Stimulated activated CD8-positive, alpha-beta memory T cell treated with anti-CD3 and anti-CD28 coated beads, Interleukin-12 subunit alpha, Interleukin-12 subunit beta, amount 100 ng/mL, for 1 hour (primary cell): Measurements from ENCODE around the gene SCYL1.

ENCODE experiments used
- DNase-seq: peaks from one replicate; pipeline ENCODE4 v3.0.0-alpha.2; 2020; ENCODE audit warnings: low read depth

The SCYL1 gene

GRCh38 chr11:65493367-65494176 is 31.3 kb upstream of the SCYL1 start:
- DNase-seq: no peak

DNA sequence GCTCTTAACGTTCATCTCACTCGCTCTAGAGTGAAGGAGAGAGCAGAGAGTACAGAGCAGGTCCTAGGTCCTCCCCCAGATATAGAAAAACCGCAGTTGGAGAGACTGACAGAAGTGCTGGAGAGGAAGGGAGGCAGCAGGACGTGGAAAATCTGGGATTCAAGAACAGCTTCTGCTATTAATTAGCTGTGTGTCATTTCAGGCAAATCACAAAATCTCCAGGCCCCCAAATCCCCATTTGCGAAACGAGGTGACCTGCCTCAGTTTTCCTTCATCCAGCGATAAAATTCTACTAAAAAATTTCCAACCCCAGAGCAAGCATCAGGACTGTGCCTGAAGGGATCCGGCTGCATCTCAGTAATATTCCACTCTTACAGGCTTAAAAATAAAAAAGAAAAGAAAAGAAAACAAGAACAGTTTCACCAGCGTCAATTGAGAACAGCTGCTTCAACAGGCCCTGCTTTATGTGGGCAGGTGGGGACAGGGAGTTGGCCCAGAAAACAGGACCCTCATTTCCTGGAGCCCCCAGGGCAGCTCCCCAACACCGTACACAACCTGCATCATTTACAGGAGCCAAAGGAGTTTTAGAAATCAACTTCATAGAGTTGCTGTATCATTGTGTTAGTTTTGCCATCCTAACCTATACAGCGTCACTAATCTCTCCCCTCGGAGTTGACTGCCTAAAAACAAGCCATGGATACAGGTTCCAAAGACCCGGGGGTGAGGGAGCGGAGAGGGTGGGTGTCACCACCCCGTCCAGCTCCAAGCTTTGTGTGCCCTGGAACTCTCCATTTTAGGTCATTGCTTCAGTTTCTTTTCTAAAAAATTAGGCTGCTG is 28.4 kb upstream of the SCYL1 start:
- DNase-seq: no peak

DNA sequence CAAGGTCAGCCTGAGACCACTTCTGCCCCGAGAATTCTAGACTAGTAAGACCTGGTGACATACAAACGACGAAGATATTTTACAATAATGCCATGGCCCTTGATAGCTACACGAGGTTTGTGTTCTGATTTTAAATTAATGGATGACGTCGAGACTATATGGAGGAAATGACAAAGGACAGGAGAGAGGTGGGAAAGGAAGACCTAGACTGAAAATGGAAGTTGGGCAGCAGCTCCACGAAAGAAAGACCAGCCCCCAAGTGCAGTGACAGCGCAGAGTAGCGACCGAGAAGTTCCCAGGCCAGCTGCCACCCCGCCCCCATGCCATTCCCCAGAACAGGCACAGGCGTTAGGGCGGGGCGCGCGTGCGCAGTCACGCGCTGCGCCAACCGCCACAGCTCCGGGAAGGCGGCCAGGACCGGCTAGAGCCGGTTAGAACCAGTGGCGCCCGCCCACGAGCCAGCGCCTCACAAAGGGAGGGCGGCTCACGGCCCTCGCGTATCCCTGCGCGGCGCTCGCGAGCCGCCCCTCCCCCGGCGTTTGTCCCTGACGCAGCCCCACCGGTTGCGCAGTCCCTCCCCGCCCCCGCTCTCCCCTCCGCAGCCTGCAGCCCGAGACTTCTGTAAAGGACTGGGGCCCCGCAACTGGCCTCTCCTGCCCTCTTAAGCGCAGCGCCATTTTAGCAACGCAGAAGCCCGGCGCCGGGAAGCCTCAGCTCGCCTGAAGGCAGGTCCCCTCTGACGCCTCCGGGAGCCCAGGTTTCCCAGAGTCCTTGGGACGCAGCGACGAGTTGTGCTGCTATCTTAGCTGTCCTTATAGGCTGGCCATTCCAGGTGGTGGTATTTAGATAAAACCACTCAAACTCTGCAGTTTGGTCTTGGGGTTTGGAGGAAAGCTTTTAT is 27.5 kb upstream of the SCYL1 start:
- peak; percentile 96 for DNase-seq

- peak; percentile 47 for DNase-seq
Observed at GRCh38 chr11:65498042-65498726, 26.7 kb upstream of the SCYL1 start.

DNA sequence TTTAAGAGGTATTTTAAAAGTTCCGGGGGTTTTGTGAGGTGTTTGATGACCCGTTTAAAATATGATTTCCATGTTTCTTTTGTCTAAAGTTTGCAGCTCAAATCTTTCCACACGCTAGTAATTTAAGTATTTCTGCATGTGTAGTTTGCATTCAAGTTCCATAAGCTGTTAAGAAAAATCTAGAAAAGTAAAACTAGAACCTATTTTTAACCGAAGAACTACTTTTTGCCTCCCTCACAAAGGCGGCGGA is 26.2 kb upstream of the SCYL1 start:
- DNase-seq: no peak

GRCh38 chr11:65498977-65499712 is 25.7 kb upstream of the SCYL1 start, which contains the start of gene MALAT1:
Gene MALAT1, plus strand, starts transcription at chr11:65499045.
- peak; percentile 94 for DNase-seq

GRCh38 chr11:65499713-65500386 is 25.0 kb upstream of the SCYL1 start:
- DNase-seq: no peak

- no peak for DNase-seq
Observed at GRCh38 chr11:65500387-65501185, 24.3 kb upstream of the SCYL1 start.

DNA sequence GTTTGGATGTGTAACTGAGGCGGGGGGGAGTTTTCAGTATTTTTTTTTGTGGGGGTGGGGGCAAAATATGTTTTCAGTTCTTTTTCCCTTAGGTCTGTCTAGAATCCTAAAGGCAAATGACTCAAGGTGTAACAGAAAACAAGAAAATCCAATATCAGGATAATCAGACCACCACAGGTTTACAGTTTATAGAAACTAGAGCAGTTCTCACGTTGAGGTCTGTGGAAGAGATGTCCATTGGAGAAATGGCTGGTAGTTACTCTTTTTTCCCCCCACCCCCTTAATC is 23.8 kb upstream of the SCYL1 start:
- no peak for DNase-seq

- DNase-seq: no peak
Observed at GRCh38 chr11:65501472-65502273, 23.2 kb upstream of the SCYL1 start.

GRCh38 chr11:65502274-65502554 is 22.7 kb upstream of the SCYL1 start:
- DNase-seq: no peak

DNA sequence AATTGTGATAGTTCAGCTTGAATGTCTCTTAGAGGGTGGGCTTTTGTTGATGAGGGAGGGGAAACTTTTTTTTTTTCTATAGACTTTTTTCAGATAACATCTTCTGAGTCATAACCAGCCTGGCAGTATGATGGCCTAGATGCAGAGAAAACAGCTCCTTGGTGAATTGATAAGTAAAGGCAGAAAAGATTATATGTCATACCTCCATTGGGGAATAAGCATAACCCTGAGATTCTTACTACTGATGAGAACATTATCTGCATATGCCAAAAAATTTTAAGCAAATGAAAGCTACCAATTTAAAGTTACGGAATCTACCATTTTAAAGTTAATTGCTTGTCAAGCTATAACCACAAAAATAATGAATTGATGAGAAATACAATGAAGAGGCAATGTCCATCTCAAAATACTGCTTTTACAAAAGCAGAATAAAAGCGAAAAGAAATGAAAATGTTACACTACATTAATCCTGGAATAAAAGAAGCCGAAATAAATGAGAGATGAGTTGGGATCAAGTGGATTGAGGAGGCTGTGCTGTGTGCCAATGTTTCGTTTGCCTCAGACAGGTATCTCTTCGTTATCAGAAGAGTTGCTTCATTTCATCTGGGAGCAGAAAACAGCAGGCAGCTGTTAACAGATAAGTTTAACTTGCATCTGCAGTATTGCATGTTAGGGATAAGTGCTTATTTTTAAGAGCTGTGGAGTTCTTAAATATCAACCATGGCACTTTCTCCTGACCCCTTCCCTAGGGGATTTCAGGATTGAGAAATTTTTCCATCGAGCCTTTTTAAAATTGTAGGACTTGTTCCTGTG is 22.1 kb upstream of the SCYL1 start:
- DNase-seq: no peak

DNA sequence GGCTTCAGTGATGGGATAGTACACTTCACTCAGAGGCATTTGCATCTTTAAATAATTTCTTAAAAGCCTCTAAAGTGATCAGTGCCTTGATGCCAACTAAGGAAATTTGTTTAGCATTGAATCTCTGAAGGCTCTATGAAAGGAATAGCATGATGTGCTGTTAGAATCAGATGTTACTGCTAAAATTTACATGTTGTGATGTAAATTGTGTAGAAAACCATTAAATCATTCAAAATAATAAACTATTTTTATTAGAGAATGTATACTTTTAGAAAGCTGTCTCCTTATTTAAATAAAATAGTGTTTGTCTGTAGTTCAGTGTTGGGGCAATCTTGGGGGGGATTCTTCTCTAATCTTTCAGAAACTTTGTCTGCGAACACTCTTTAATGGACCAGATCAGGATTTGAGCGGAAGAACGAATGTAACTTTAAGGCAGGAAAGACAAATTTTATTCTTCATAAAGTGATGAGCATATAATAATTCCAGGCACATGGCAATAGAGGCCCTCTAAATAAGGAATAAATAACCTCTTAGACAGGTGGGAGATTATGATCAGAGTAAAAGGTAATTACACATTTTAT is 21.4 kb upstream of the SCYL1 start:
- DNase-seq: no peak

- DNase-seq: no peak
Observed at GRCh38 chr11:65503949-65504673, 20.8 kb upstream of the SCYL1 start.

DNA sequence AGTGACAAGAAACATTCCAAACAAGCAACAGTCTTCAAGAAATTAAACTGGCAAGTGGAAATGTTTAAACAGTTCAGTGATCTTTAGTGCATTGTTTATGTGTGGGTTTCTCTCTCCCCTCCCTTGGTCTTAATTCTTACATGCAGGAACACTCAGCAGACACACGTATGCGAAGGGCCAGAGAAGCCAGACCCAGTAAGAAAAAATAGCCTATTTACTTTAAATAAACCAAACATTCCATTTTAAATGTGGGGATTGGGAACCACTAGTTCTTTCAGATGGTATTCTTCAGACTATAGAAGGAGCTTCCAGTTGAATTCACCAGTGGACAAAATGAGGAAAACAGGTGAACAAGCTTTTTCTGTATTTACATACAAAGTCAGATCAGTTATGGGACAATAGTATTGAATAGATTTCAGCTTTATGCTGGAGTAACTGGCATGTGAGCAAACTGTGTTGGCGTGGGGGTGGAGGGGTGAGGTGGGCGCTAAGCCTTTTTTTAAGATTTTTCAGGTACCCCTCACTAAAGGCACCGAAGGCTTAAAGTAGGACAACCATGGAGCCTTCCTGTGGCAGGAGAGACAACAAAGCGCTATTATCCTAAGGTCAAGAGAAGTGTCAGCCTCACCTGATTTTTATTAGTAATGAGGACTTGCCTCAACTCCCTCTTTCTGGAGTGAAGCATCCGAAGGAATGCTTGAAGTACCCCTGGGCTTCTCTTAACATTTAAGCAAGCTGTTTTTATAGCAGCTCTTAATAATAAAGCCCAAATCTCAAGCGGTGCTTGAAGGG is 20.0 kb upstream of the SCYL1 start:
- no peak for DNase-seq

DNA sequence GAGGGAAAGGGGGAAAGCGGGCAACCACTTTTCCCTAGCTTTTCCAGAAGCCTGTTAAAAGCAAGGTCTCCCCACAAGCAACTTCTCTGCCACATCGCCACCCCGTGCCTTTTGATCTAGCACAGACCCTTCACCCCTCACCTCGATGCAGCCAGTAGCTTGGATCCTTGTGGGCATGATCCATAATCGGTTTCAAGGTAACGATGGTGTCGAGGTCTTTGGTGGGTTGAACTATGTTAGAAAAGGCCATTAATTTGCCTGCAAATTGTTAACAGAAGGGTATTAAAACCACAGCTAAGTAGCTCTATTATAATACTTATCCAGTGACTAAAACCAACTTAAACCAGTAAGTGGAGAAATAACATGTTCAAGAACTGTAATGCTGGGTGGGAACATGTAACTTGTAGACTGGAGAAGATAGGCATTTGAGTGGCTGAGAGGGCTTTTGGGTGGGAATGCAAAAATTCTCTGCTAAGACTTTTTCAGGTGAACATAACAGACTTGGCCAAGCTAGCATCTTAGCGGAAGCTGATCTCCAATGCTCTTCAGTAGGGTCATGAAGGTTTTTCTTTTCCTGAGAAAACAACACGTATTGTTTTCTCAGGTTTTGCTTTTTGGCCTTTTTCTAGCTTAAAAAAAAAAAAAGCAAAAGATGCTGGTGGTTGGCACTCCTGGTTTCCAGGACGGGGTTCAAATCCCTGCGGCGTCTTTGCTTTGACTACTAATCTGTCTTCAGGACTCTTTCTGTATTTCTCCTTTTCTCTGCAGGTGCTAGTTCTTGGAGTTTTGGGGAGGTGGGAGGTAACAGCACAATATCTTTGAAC is 19.2 kb upstream of the SCYL1 start:
- no peak for DNase-seq
